ENCODE results near the gene R3HDM1. TPM values are rescaled to one million over a fixed set of nuclear protein-coding genes. Genes with fewer than 3 reads are reported as not detected.

The R3HDM1 gene
- total and polyA plus RNA-seq, 2 experiments from 2014 or later, result 9.2 to 18.9 TPM

GRCh38 chr2:135557530-135557929 lies 26.2 kb downstream of the R3HDM1 start:
- Histone ChIP-seq H3K27me3 (replicated peaks; ENCODE audit: insufficient read depth) (no peaks in the 10 kb centered on the region), H3K4me2 (ENCODE audit: unreplicated experiment) (no peak overlapping the region), H3K4me3 (no peak overlapping the region), H3K27ac (no peak overlapping the region), H3K9me2 (ENCODE audit: insufficient read depth) (no peaks in the 10 kb centered on the region), H3K79me2 (ENCODE audit: insufficient read depth) (peaks cover 79% of the 10 kb centered on the region), H4K20me1 (ENCODE audit: insufficient read depth) (no peaks in the 10 kb centered on the region), H3K36me3 (ENCODE audit: low read depth) (no peaks in the 10 kb centered on the region), H3F3A (ENCODE audit: insufficient read depth) (no peaks in the 10 kb centered on the region), H3K9me3 (ENCODE audit: low read depth) (no peaks in the 10 kb centered on the region), H2AFZ (no peak overlapping the region), H3K4me1 (ENCODE audit: insufficient read depth) (no peaks in the 10 kb centered on the region), H3K9ac (no peak overlapping the region)
- no peak for TF ChIP-seq EZH2 (IDR thresholded peaks at IDR 0.05; ENCODE audit: insufficient read depth, poor library complexity, severe bottlenecking)
- no peak for TF ChIP-seq EZH2phosphoT487 (IDR thresholded peaks at IDR 0.05; ENCODE audit: insufficient read depth, low read depth)
- DNase-seq, result no peak
- WGBS, 2 experiments (ENCODE audit: low coverage in 1 of 2, low lambda C conversion rate in 2 of 2, missing lambda C conversion rate in 2 of 2), result 100% methylated on average over 1 of the region's 1 CpG
- in situ Hi-C loops (cut with MboI), result no loop called here

- Histone ChIP-seq H2AFZ (no peak overlapping the region), H3F3A (ENCODE audit: insufficient read depth) (no peaks in the 10 kb centered on the region), H3K9ac (no peak overlapping the region), H4K20me1 (ENCODE audit: insufficient read depth) (no peaks in the 10 kb centered on the region), H3K36me3 (ENCODE audit: low read depth) (no peaks in the 10 kb centered on the region), H3K9me2 (ENCODE audit: insufficient read depth) (no peaks in the 10 kb centered on the region), H3K27me3 (replicated peaks; ENCODE audit: insufficient read depth) (no peaks in the 10 kb centered on the region), H3K4me3 (no peak overlapping the region), H3K27ac (no peak overlapping the region), H3K4me2 (ENCODE audit: unreplicated experiment) (no peak overlapping the region), H3K4me1 (ENCODE audit: insufficient read depth) (no peaks in the 10 kb centered on the region), H3K79me2 (ENCODE audit: insufficient read depth) (peaks cover 50% of the 10 kb centered on the region), H3K9me3 (ENCODE audit: low read depth) (no peaks in the 10 kb centered on the region)
- DNase-seq, result no peak
- 99% methylated on average over 4 of the region's 4 CpGs for WGBS, 2 experiments (ENCODE audit: low coverage in 1 of 2, low lambda C conversion rate in 2 of 2, missing lambda C conversion rate in 2 of 2)
- in situ Hi-C loops (cut with MboI), result no loop called here
- no peak for TF ChIP-seq EZH2 (IDR thresholded peaks at IDR 0.05; ENCODE audit: insufficient read depth, poor library complexity, severe bottlenecking)
- TF ChIP-seq EZH2phosphoT487 (IDR thresholded peaks at IDR 0.05; ENCODE audit: insufficient read depth, low read depth), result no peak
Observed at GRCh38 chr2:135561925-135562324, 30.6 kb downstream of the R3HDM1 start.

GRCh38 chr2:135563793-135564192 lies 32.5 kb downstream of the R3HDM1 start:
- H3K4me2 ChIP-seq (ENCODE audit: unreplicated experiment), result no peak overlapping the region
- no peaks in the 10 kb centered on the region for H3K9me2 ChIP-seq (ENCODE audit: insufficient read depth)
- no peaks in the 10 kb centered on the region for H3K36me3 ChIP-seq (ENCODE audit: low read depth)
- no peaks in the 10 kb centered on the region for H3K27me3 ChIP-seq (replicated peaks; ENCODE audit: insufficient read depth)
- no peaks in the 10 kb centered on the region for H3K9me3 ChIP-seq (ENCODE audit: low read depth)
- no peaks in the 10 kb centered on the region for H3K4me1 ChIP-seq (ENCODE audit: insufficient read depth)
- H3K9ac ChIP-seq, result no peak overlapping the region
- H3K27ac ChIP-seq, result no peak overlapping the region
- peaks cover 44% of the 10 kb centered on the region for H3K79me2 ChIP-seq (ENCODE audit: insufficient read depth)
- DNase-seq, result peak; percentile 7
- H3F3A ChIP-seq (ENCODE audit: insufficient read depth), result no peaks in the 10 kb centered on the region
- no peak overlapping the region for H3K4me3 ChIP-seq
- in situ Hi-C loops (cut with MboI), result no loop called here
- 97 to 98% methylated on average over 4 of the region's 4 CpGs for WGBS, 2 experiments (ENCODE audit: low coverage in 1 of 2, low lambda C conversion rate in 2 of 2, missing lambda C conversion rate in 2 of 2)
- H2AFZ ChIP-seq, result no peak overlapping the region
- no peak for TF ChIP-seq EZH2 (IDR thresholded peaks at IDR 0.05; ENCODE audit: insufficient read depth, poor library complexity, severe bottlenecking)
- no peak for TF ChIP-seq EZH2phosphoT487 (IDR thresholded peaks at IDR 0.05; ENCODE audit: insufficient read depth, low read depth)
- H4K20me1 ChIP-seq (ENCODE audit: insufficient read depth), result no peaks in the 10 kb centered on the region

- no peaks in the 10 kb centered on the region for H3K4me1 ChIP-seq (ENCODE audit: insufficient read depth)
- no peaks in the 10 kb centered on the region for H3F3A ChIP-seq (ENCODE audit: insufficient read depth)
- H3K79me2 ChIP-seq (ENCODE audit: insufficient read depth), result peaks cover 9% of the 10 kb centered on the region; the same call in 1 of the 2 replicates
- no peak overlapping the region for H3K27ac ChIP-seq
- no peak overlapping the region for H3K4me2 ChIP-seq (ENCODE audit: unreplicated experiment)
- no peak for DNase-seq
- H3K9ac ChIP-seq, result no peak overlapping the region
- no peaks in the 10 kb centered on the region for H4K20me1 ChIP-seq (ENCODE audit: insufficient read depth)
- H2AFZ ChIP-seq, result no peak overlapping the region
- in situ Hi-C loops (cut with MboI), result no loop called here
- H3K36me3 ChIP-seq (ENCODE audit: low read depth), result peaks cover 3% of the 10 kb centered on the region; the same call in 1 of the 2 replicates
- no peaks in the 10 kb centered on the region for H3K27me3 ChIP-seq (replicated peaks; ENCODE audit: insufficient read depth)
- no peak overlapping the region for H3K4me3 ChIP-seq
- no peaks in the 10 kb centered on the region for H3K9me3 ChIP-seq (ENCODE audit: low read depth)
- TF ChIP-seq EZH2 (IDR thresholded peaks at IDR 0.05; ENCODE audit: insufficient read depth, poor library complexity, severe bottlenecking) (no peak), EZH2phosphoT487 (IDR thresholded peaks at IDR 0.05; ENCODE audit: insufficient read depth, low read depth) (no peak)
- 93 to 96% methylated on average over 2 of the region's 2 CpGs for WGBS, 2 experiments (ENCODE audit: low coverage in 1 of 2, low lambda C conversion rate in 2 of 2, missing lambda C conversion rate in 2 of 2)
- H3K9me2 ChIP-seq (ENCODE audit: insufficient read depth), result no peaks in the 10 kb centered on the region
Observed at GRCh38 chr2:135570884-135571283, 39.6 kb downstream of the R3HDM1 start.

- in situ Hi-C loops (cut with MboI), result no loop called here
- WGBS, 2 experiments (ENCODE audit: low coverage in 1 of 2, low lambda C conversion rate in 2 of 2, missing lambda C conversion rate in 2 of 2), result 89 to 94% methylated on average over 1 of the region's 1 CpG
- H4K20me1 ChIP-seq (ENCODE audit: insufficient read depth), result no peaks in the 10 kb centered on the region
Observed at GRCh38 chr2:135573620-135574019, 42.3 kb downstream of the R3HDM1 start.

More at GRCh38 chr2:135573620-135574019, 42.3 kb downstream of the R3HDM1 start:
- Histone ChIP-seq H2AFZ (no peak overlapping the region), H3K79me2 (ENCODE audit: insufficient read depth) (peaks cover 5% of the 10 kb centered on the region; the same call in 1 of the 2 replicates), H3F3A (ENCODE audit: insufficient read depth) (no peaks in the 10 kb centered on the region), H3K9ac (no peak overlapping the region), H3K9me2 (ENCODE audit: insufficient read depth) (no peaks in the 10 kb centered on the region), H3K27ac (no peak overlapping the region), H3K9me3 (ENCODE audit: low read depth) (no peaks in the 10 kb centered on the region), H3K27me3 (replicated peaks; ENCODE audit: insufficient read depth) (no peaks in the 10 kb centered on the region), H3K4me2 (ENCODE audit: unreplicated experiment) (no peak overlapping the region), H3K4me3 (no peak overlapping the region), H3K4me1 (ENCODE audit: insufficient read depth) (no peaks in the 10 kb centered on the region), H3K36me3 (ENCODE audit: low read depth) (peaks cover 3% of the 10 kb centered on the region; the same call in 1 of the 2 replicates)
- TF ChIP-seq EZH2 (IDR thresholded peaks at IDR 0.05; ENCODE audit: insufficient read depth, poor library complexity, severe bottlenecking), result no peak
- no peak for TF ChIP-seq EZH2phosphoT487 (IDR thresholded peaks at IDR 0.05; ENCODE audit: insufficient read depth, low read depth)
- no peak for DNase-seq

Measured in GM23248 (cell line).